NT2/D1 (cell line): ENCODE results near the gene MAGEA2B.
"Not testable (repeated sequence)": the region's sequence is repeated elsewhere in the genome, so short reads cannot be mapped to it uniquely, and the experiment has no call there.

Experiments
- DNase-seq: peaks from one replicate; pipeline ENCODE4 v3.0.0-alpha.2; 2011; ENCODE audit warnings: low read depth, low spot score
- H3K27me3 ChIP-seq: 2 replicates; pipeline ENCODE4 v1.6.0; 2011; ENCODE audit warnings: mild to moderate bottlenecking; ENCODE audit not compliant: insufficient read length, insufficient read depth
- H3K36me3 ChIP-seq: 2 replicates; pipeline ENCODE4 v1.6.1; 2011; ENCODE audit warnings: mild to moderate bottlenecking, low read length, mixed read lengths; ENCODE audit not compliant: insufficient read depth, insufficient read length
- H3K4me1 ChIP-seq: 2 replicates; pipeline ENCODE4 v1.5.1; 2011; ENCODE audit not compliant: insufficient read depth, insufficient read length
- H3K4me3 ChIP-seq: 2 replicates; pipeline ENCODE4 v1.5.1; 2011; ENCODE audit warnings: low read depth; ENCODE audit not compliant: insufficient read length
- H3K9ac ChIP-seq: 2 replicates; pipeline ENCODE4 v1.6.0; 2011; ENCODE audit warnings: low read depth; ENCODE audit not compliant: insufficient read length
- H3K9me3 ChIP-seq: 2 replicates; pipeline ENCODE4 v1.5.1; 2011; ENCODE audit warnings: mild to moderate bottlenecking, low read length; ENCODE audit not compliant: insufficient read depth

The MAGEA2B gene

DNA sequence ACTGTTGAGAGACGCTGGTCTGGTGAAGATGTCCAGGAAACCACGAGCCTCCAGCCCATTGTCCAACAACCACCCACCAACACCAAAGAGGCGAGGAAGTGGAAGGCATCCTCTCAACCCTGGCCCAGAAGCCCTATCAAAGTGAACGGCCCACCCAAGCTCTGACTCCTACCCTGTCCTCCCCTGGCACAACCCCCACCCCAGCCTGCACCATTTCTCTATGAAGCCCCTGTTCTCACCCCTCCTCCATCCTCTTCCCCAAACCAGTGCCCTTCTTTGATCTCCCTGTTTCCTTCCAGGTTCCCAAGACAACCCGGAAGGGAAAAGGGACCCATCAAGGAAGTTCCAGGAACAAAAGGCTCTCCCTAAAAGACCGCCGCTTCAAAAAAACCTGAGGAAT, 45.1 kb downstream of the MAGEA2B start:
- H3K9ac ChIP-seq, H3K4me1 ChIP-seq, H3K36me3 ChIP-seq, H3K4me3 ChIP-seq, H3K27me3 ChIP-seq, DNase-seq, H3K9me3 ChIP-seq: not testable (repeated sequence)

DNA sequence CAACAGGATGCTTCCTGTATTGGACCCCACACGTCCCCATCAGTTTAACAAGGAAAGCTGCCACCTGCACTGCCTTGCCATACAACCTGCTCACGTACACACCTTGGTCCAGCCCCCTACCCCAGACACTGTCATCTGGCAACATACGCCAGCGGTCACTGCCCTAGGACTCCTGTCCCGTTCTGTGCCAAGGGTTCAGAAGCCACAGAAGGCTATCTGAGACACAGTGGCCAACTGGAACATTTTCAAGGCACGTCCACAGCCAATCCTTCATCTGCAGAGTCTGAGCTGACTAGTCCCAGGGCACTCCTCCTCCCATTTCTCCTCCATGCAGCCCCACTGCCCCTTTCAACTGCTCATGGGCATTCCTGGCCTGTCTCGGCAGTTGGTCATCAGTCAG, 47.2 kb downstream of the MAGEA2B start:
- H3K9me3 ChIP-seq, DNase-seq: not testable (repeated sequence)

DNA sequence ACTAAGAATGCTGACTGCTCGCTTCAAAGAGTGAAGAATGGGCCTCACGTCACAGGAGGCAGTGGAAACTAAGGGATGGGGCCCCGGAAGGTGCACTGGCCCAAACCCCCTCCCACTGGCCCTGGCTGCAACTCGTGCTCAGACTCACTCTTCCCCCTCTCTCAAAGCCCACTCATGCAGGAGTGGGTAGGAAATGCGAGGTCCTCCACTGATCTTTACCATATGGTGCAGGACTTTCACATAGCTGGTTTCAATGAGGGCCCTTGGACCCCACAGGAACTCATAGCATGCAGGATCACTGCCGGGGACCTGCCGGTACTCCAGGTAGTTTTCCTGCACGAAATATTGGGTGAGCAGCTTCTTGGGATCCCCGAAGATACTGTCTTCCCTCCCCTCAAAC, 52.1 kb downstream of the MAGEA2B start:
- not testable (repeated sequence) for H3K9me3 ChIP-seq, DNase-seq, H3K36me3 ChIP-seq

More for the DNA sequence above, 47.2 kb downstream of the MAGEA2B start:
- not testable (repeated sequence) for H3K4me3 ChIP-seq, H3K9ac ChIP-seq, H3K4me1 ChIP-seq, H3K36me3 ChIP-seq, H3K27me3 ChIP-seq

More for the DNA sequence above, 52.1 kb downstream of the MAGEA2B start:
- not testable (repeated sequence) for H3K4me1 ChIP-seq, H3K4me3 ChIP-seq, H3K27me3 ChIP-seq, H3K9ac ChIP-seq
